ENCODE results near the gene ADH4.
A peak's percentile ranks its signal among the peaks of the same experiment; 100 is the strongest.
"Not testable (repeated sequence)": the region's sequence is repeated elsewhere in the genome, so short reads cannot be mapped to it uniquely, and the experiment has no call there.

ADH4 gene

GRCh38 chr4:99088023-99088449, 56.1 kb downstream of the ADH4 start:
- H3K9ac ChIP-seq (ENCODE audit: low read length in 5 of 5) = peak overlapping the region; percentile 8 to 93 (median 88)
- peaks cover 2 to 52% (median 34%) of the 10 kb centered on the region in 5 donors for H3K4me1 ChIP-seq (ENCODE audit: control insufficient read depth in 5 of 5, insufficient read depth in 5 of 5, low read length in 5 of 5)
- H3K27ac ChIP-seq (ENCODE audit: low read depth, low read length) = peak overlapping the region; percentile 96
- H3K27me3 ChIP-seq (ENCODE audit: control insufficient read depth in 5 of 5, insufficient read depth in 4 of 5, low read length in 5 of 5) = no peaks in the 10 kb centered on the region
- peaks cover 16 to 26% (median 20%) of the 10 kb centered on the region in 5 donors for H3K36me3 ChIP-seq (ENCODE audit: control insufficient read depth in 5 of 5, insufficient read depth in 5 of 5, low read length in 5 of 5)
- peak overlapping the region; percentile 88 to 98 (median 94) for H3K4me3 ChIP-seq (ENCODE audit: low read depth in 1 of 5, low read length in 5 of 5)
- no peaks in the 10 kb centered on the region for H3K9me3 ChIP-seq (ENCODE audit: control insufficient read depth in 5 of 5, low read length in 5 of 5)

GRCh38 chr4:99084595-99084994, 59.5 kb downstream of the ADH4 start:
- Histone ChIP-seq H3K27ac (ENCODE audit: low read depth, low read length) (no peak overlapping the region), H3K4me1 (ENCODE audit: control insufficient read depth in 5 of 5, insufficient read depth in 5 of 5, low read length in 5 of 5) (peaks cover 2 to 34% (median 30%) of the 10 kb centered on the region in 5 donors), H3K36me3 (ENCODE audit: control insufficient read depth in 5 of 5, insufficient read depth in 5 of 5, low read length in 5 of 5) (peaks cover 46 to 60% (median 51%) of the 10 kb centered on the region in 5 donors), H3K9me3 (ENCODE audit: control insufficient read depth in 5 of 5, low read length in 5 of 5) (no peaks in the 10 kb centered on the region), H3K27me3 (ENCODE audit: control insufficient read depth in 5 of 5, insufficient read depth in 4 of 5, low read length in 5 of 5) (no peaks in the 10 kb centered on the region), H3K4me3 (ENCODE audit: low read depth in 1 of 5, low read length in 5 of 5) (no peak overlapping the region), H3K9ac (ENCODE audit: low read length in 5 of 5) (no peak overlapping the region)

GRCh38 chr4:99082192-99082591, 61.9 kb downstream of the ADH4 start:
- Histone ChIP-seq H3K36me3 (ENCODE audit: control insufficient read depth in 5 of 5, insufficient read depth in 5 of 5, low read length in 5 of 5) (peaks cover 63 to 83% (median 66%) of the 10 kb centered on the region in 5 donors), H3K9ac (ENCODE audit: low read length in 5 of 5) (no peak overlapping the region), H3K9me3 (ENCODE audit: control insufficient read depth in 5 of 5, low read length in 5 of 5) (no peaks in the 10 kb centered on the region), H3K4me1 (ENCODE audit: control insufficient read depth in 5 of 5, insufficient read depth in 5 of 5, low read length in 5 of 5) (peaks cover 2 to 21% (median 15%) of the 10 kb centered on the region in 5 donors), H3K4me3 (ENCODE audit: low read depth in 1 of 5, low read length in 5 of 5) (no peak overlapping the region), H3K27me3 (ENCODE audit: control insufficient read depth in 5 of 5, insufficient read depth in 4 of 5, low read length in 5 of 5) (no peaks in the 10 kb centered on the region), H3K27ac (ENCODE audit: low read depth, low read length) (no peak overlapping the region)

- H3K27me3 ChIP-seq (ENCODE audit: control insufficient read depth in 5 of 5, insufficient read depth in 4 of 5, low read length in 5 of 5); H3K9me3 ChIP-seq (ENCODE audit: control insufficient read depth in 5 of 5, low read length in 5 of 5); H3K4me3 ChIP-seq (ENCODE audit: low read depth in 1 of 5, low read length in 5 of 5); H3K27ac ChIP-seq (ENCODE audit: low read depth, low read length); H3K9ac ChIP-seq (ENCODE audit: low read length in 5 of 5): not testable (repeated sequence)
- Histone ChIP-seq H3K36me3 (ENCODE audit: control insufficient read depth in 5 of 5, insufficient read depth in 5 of 5, low read length in 5 of 5) (peaks cover 66 to 94% (median 79%) of the 10 kb centered on the region in 5 donors), H3K4me1 (ENCODE audit: control insufficient read depth in 5 of 5, insufficient read depth in 5 of 5, low read length in 5 of 5) (peaks cover 0 to 12% (median 6%) of the 10 kb centered on the region in 5 donors)
These were observed 63.2 kb downstream of the ADH4 start for GRCh38 chr4:99080869-99081268.

GRCh38 chr4:99079625-99080295, 64.3 kb downstream of the ADH4 start:
- Histone ChIP-seq H3K9me3 (ENCODE audit: control insufficient read depth in 5 of 5, low read length in 5 of 5) (no peaks in the 10 kb centered on the region), H3K27ac (ENCODE audit: low read depth, low read length) (no peak overlapping the region)

GRCh38 chr4:99078931-99079624, 65.0 kb downstream of the ADH4 start:
- Histone ChIP-seq H3K27ac (ENCODE audit: low read depth, low read length) (no peak overlapping the region), H3K4me3 (ENCODE audit: low read depth in 1 of 5, low read length in 5 of 5) (no peak overlapping the region), H3K36me3 (ENCODE audit: control insufficient read depth in 5 of 5, insufficient read depth in 5 of 5, low read length in 5 of 5) (peaks cover 63 to 96% (median 85%) of the 10 kb centered on the region in 5 donors), H3K9ac (ENCODE audit: low read length in 5 of 5) (no peak overlapping the region), H3K9me3 (ENCODE audit: control insufficient read depth in 5 of 5, low read length in 5 of 5) (no peaks in the 10 kb centered on the region), H3K4me1 (ENCODE audit: control insufficient read depth in 5 of 5, insufficient read depth in 5 of 5, low read length in 5 of 5) (peaks cover 0 to 8% (median 0%) of the 10 kb centered on the region in 5 donors), H3K27me3 (ENCODE audit: control insufficient read depth in 5 of 5, insufficient read depth in 4 of 5, low read length in 5 of 5) (no peaks in the 10 kb centered on the region)

More at GRCh38 chr4:99079625-99080295, 64.3 kb downstream of the ADH4 start:
- H3K9ac ChIP-seq (ENCODE audit: low read length in 5 of 5) = peak overlapping the region in 1 of 5 donors; percentile 19
- peaks cover 66 to 96% (median 87%) of the 10 kb centered on the region in 5 donors for H3K36me3 ChIP-seq (ENCODE audit: control insufficient read depth in 5 of 5, insufficient read depth in 5 of 5, low read length in 5 of 5)
- H3K4me1 ChIP-seq (ENCODE audit: control insufficient read depth in 5 of 5, insufficient read depth in 5 of 5, low read length in 5 of 5) = peaks cover 0 to 3% (median under 1%) of the 10 kb centered on the region in 5 donors
- no peak overlapping the region for H3K4me3 ChIP-seq (ENCODE audit: low read depth in 1 of 5, low read length in 5 of 5)
- no peaks in the 10 kb centered on the region for H3K27me3 ChIP-seq (ENCODE audit: control insufficient read depth in 5 of 5, insufficient read depth in 4 of 5, low read length in 5 of 5)

GRCh38 chr4:99078336-99078735, 65.8 kb downstream of the ADH4 start:
- Histone ChIP-seq H3K9me3 (ENCODE audit: control insufficient read depth in 5 of 5, low read length in 5 of 5) (no peaks in the 10 kb centered on the region), H3K27ac (ENCODE audit: low read depth, low read length) (no peak overlapping the region), H3K4me1 (ENCODE audit: control insufficient read depth in 5 of 5, insufficient read depth in 5 of 5, low read length in 5 of 5) (peaks cover 0 to 8% (median 0%) of the 10 kb centered on the region in 5 donors), H3K27me3 (ENCODE audit: control insufficient read depth in 5 of 5, insufficient read depth in 4 of 5, low read length in 5 of 5) (no peaks in the 10 kb centered on the region), H3K9ac (ENCODE audit: low read length in 5 of 5) (no peak overlapping the region), H3K4me3 (ENCODE audit: low read depth in 1 of 5, low read length in 5 of 5) (no peak overlapping the region), H3K36me3 (ENCODE audit: control insufficient read depth in 5 of 5, insufficient read depth in 5 of 5, low read length in 5 of 5) (peaks cover 64 to 95% (median 84%) of the 10 kb centered on the region in 5 donors)

- Histone ChIP-seq H3K9me3 (ENCODE audit: control insufficient read depth in 5 of 5, low read length in 5 of 5) (no peaks in the 10 kb centered on the region), H3K27me3 (ENCODE audit: control insufficient read depth in 5 of 5, insufficient read depth in 4 of 5, low read length in 5 of 5) (no peaks in the 10 kb centered on the region), H3K9ac (ENCODE audit: low read length in 5 of 5) (no peak overlapping the region), H3K4me1 (ENCODE audit: control insufficient read depth in 5 of 5, insufficient read depth in 5 of 5, low read length in 5 of 5) (peaks cover 0 to 5% (median 0%) of the 10 kb centered on the region in 5 donors), H3K4me3 (ENCODE audit: low read depth in 1 of 5, low read length in 5 of 5) (no peak overlapping the region), H3K27ac (ENCODE audit: low read depth, low read length) (no peak overlapping the region), H3K36me3 (ENCODE audit: control insufficient read depth in 5 of 5, insufficient read depth in 5 of 5, low read length in 5 of 5) (peaks cover 66 to 95% (median 80%) of the 10 kb centered on the region in 5 donors)
These were observed 66.9 kb downstream of the ADH4 start for GRCh38 chr4:99077177-99077576.

GRCh38 chr4:99076292-99076976, 67.7 kb downstream of the ADH4 start:
- H3K27me3 ChIP-seq (ENCODE audit: control insufficient read depth in 5 of 5, insufficient read depth in 4 of 5, low read length in 5 of 5) = no peaks in the 10 kb centered on the region
- peaks cover 66 to 95% (median 80%) of the 10 kb centered on the region in 5 donors for H3K36me3 ChIP-seq (ENCODE audit: control insufficient read depth in 5 of 5, insufficient read depth in 5 of 5, low read length in 5 of 5)
- H3K4me1 ChIP-seq (ENCODE audit: control insufficient read depth in 5 of 5, insufficient read depth in 5 of 5, low read length in 5 of 5) = peaks cover 0 to 5% (median 0%) of the 10 kb centered on the region in 5 donors
- H3K9me3 ChIP-seq (ENCODE audit: control insufficient read depth in 5 of 5, low read length in 5 of 5) = no peaks in the 10 kb centered on the region
- H3K27ac ChIP-seq (ENCODE audit: low read depth, low read length) = no peak overlapping the region
- H3K9ac ChIP-seq (ENCODE audit: low read length in 5 of 5) = no peak overlapping the region
- H3K4me3 ChIP-seq (ENCODE audit: low read depth in 1 of 5, low read length in 5 of 5) = no peak overlapping the region

Data from subcutaneous abdominal adipose tissue (tissue), 5 donors.